Measurements from ENCODE around the gene NPW. TPM values are rescaled to one million over a fixed set of nuclear protein-coding genes. Genes with fewer than 3 reads are reported as not detected.

NPW gene
- total and polyA plus RNA-seq, 2 donors (not counting 3 experiments of a cell fraction or from before 2014, with no cell fraction given) = 0.84 to 3.3 TPM

- Histone ChIP-seq H3K27me3 (ENCODE audit: control insufficient read depth in 2 of 2, insufficient read depth in 2 of 2, low read length in 2 of 2) (no peaks in the 10 kb centered on the region), H2AFZ (ENCODE audit: low read depth, low read length) (no peak overlapping the region), H3K79me2 (ENCODE audit: control insufficient read depth, insufficient read depth, low read length) (peaks cover 24% of the 10 kb centered on the region), H3K36me3 (ENCODE audit: control insufficient read depth in 2 of 2, extremely low read depth in 1 of 2, insufficient read depth in 2 of 2, low read length in 2 of 2) (peaks cover 0 to 53% of the 10 kb centered on the region in 2 experiments), H4K20me1 (replicated peaks; ENCODE audit: control insufficient read depth, extremely low read depth, insufficient read depth, low read length) (no peaks in the 10 kb centered on the region), H3K9me3 (replicated peaks; ENCODE audit: control insufficient read depth, insufficient read depth, low read length) (no peaks in the 10 kb centered on the region), H3K27ac (ENCODE audit: insufficient read depth, low read depth, low read length) (no peak overlapping the region), H3K4me3 (replicated peaks in 1 of 3; ENCODE audit: insufficient read depth in 1 of 3, low read depth in 1 of 3, low read length in 3 of 3) (no peak overlapping the region), H3K4me1 (ENCODE audit: control insufficient read depth, extremely low read depth, insufficient read depth, low read length) (peaks cover 8% of the 10 kb centered on the region), H3K9me1 (replicated peaks; ENCODE audit: control insufficient read depth, extremely low read depth, insufficient read depth, low read length) (no peaks in the 10 kb centered on the region), H3K9ac (replicated peaks; ENCODE audit: extremely low read depth, insufficient read depth, low read length) (no peak overlapping the region), H3K4me2 (ENCODE audit: insufficient read depth, low read length) (no peak overlapping the region)
- FAIRE-seq (no peak), DNase-seq (ENCODE audit: low read depth, low spot score) (no peak)
- CTCF ChIA-PET = interaction anchor here (1.9 kb wide), 1 partner anchor 141 kb away, joined by 12 read pairs; no protein-coding TSS in a partner anchor
- TF ChIP-seq MYC (IDR thresholded peaks at IDR 0.05; ENCODE audit: low read depth, low read length) (no peak), GATA2 (IDR thresholded peaks at IDR 0.05; ENCODE audit: insufficient read depth, insufficient read length, low read depth, low read length) (no peak), FOS (IDR thresholded peaks at IDR 0.05; ENCODE audit: borderline replicate concordance, insufficient read depth, low read length) (no peak), POLR2A (IDR thresholded peaks at IDR 0.05; ENCODE audit: low read depth, low read length) (no peak), MAX (IDR thresholded peaks at IDR 0.05; ENCODE audit: insufficient read depth, insufficient read length) (no peak), EZH2 (IDR thresholded peaks at IDR 0.05; ENCODE audit: borderline replicate concordance, low read depth, low read length, severe bottlenecking) (no peak), POLR2AphosphoS5 (IDR thresholded peaks at IDR 0.05; ENCODE audit: insufficient read depth, low read depth, low read length) (no peak), CTCF (IDR thresholded peaks at IDR 0.05; ENCODE audit: extremely low read depth in 1 of 2, insufficient read depth in 1 of 2, low read depth in 1 of 2, low read length in 2 of 2) (no peak), JUN (IDR thresholded peaks at IDR 0.05; ENCODE audit: borderline replicate concordance, insufficient read depth, insufficient read length, low read depth) (no peak)
- BruUV-seq (replicated peaks) = no TSS peak
- intact Hi-C loops (cut with micrococcal nuclease) (no loop called here), dilution Hi-C loops (cut with MboI; ENCODE audit: extremely low pct_ligation_motif_present, low sequenced_read_pairs) (no loop called here)
- POLR2A ChIA-PET = interaction anchor here (0.6 kb wide), 1 partner anchor 21 kb away, joined by 8 read pairs; no protein-coding TSS in a partner anchor
Observed at GRCh38 chr16:1999866-2000514, 19.6 kb upstream of the NPW start.
